ENCODE data around the gene TGFB2.

The TGFB2 gene

GRCh38 chr1:218488986-218489385, 143.8 kb downstream of the TGFB2 start:
- DNase-seq (ENCODE audit: low read depth), result no peak

DNA sequence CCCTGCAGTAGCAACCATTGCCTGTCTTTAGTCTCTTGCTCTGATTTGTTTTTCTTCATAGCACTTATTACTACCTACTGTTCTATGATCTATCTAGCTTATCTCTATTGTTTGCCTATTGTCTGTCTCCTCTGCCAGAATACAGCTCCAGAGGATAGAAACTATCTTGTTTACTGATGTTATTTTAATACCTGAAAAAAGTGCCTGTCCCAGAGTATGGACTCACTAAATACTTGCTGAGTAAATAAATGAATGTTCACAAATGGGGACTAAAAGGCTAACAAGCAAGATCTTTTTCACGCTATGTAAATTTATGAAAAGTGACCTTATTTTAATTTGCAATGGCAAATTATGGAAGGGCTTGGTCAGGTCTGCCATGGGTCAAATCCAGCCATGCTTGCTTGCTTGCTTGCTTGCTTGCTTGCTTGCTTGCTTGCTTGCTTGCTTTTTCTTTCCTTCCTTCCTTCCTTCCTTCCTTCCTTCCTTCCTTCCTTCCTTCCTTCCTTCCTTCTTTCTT, 145.3 kb downstream of the TGFB2 start:
- no peak for DNase-seq (ENCODE audit: low read depth)

GRCh38 chr1:218492874-218493273, 147.7 kb downstream of the TGFB2 start:
- no peak for DNase-seq (ENCODE audit: low read depth)

- no peak for DNase-seq (ENCODE audit: low read depth)
Measured at GRCh38 chr1:218493986-218494385, 148.8 kb downstream of the TGFB2 start.

All from activated gamma-delta T cell treated with anti-CD3 and anti-CD28 coated beads, Interleukin-2, amount 50 U/mL, for 16 hours (primary cell).